Activated CD8-positive, alpha-beta memory T cell treated with anti-CD3 and anti-CD28 coated beads for 24 hours (primary cell): ENCODE data around the gene MYO1B.

Experiments
- DNase-seq: peaks from one replicate; pipeline ENCODE4 v3.0.0-alpha.2; 2020

MYO1B gene

DNA sequence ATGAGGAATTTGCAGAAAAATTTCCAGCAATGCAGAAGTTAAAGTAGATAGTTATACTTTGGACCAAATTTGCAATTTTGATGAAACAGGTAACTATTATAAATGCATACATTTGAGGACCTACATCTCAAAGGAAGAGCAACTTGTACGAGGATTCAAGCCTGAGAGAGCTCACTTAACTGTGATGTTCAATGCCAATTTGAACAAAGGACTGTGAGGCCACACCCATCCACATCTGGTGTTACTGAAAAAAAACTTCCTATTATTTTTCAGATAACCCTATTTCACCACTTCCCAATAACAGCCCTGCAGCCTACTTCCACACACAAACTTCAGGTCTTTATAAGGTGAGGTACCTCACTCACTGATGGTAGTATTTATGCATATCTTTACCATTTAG, 229.3 kb downstream of the MYO1B start:
- DNase-seq = no peak
